GM19238 (cell line): ENCODE results near the gene SLC6A19.
"Not testable (repeated sequence)": the region's sequence is repeated elsewhere in the genome, so short reads cannot be mapped to it uniquely, and the experiment has no call there.

Experiments used
- DNase-seq: peaks from one replicate; pipeline ENCODE4 v3.0.0; 2011; ENCODE audit warnings: low spot score; ENCODE audit not compliant: insufficient read length

Gene SLC6A19

GRCh38 chr5:1201327-1202025 is at the start of gene SLC6A19:
Gene SLC6A19 (plus strand): TSS chr5:1201595. CDS start chr5:1201651, 56 bp downstream.
- DNase-seq, result no peak

- no peak for DNase-seq
These were observed 49.2 kb upstream of the SLC6A19 start for GRCh38 chr5:1152156-1152555.

DNA sequence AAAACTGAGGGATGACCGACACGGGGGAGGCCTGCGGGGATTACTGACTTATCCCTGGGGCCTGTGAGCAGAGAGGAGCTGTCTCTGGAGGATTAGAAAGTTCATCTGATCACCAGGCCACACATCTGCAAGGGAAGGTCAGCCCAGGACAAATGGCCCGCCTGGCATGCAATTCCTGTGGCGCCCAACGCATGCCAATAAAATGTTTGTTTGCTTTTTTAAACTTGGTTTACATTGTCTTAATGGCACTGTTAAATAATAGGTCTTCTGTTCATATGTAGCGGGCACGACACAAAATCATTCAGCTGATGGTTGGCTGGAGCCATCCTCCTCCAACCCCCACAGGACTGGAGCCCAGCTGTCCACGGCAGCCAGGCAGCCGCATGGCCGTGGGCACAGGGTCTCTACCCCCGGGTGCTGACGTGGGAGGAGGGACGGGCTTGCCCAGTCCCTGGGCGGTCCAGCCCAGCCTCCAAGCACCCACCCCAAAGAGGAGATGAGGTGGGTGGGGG is 48.6 kb upstream of the SLC6A19 start:
- DNase-seq, result no peak

- DNase-seq, result no peak
These were observed 48.0 kb upstream of the SLC6A19 start for GRCh38 chr5:1153428-1153827.

DNA sequence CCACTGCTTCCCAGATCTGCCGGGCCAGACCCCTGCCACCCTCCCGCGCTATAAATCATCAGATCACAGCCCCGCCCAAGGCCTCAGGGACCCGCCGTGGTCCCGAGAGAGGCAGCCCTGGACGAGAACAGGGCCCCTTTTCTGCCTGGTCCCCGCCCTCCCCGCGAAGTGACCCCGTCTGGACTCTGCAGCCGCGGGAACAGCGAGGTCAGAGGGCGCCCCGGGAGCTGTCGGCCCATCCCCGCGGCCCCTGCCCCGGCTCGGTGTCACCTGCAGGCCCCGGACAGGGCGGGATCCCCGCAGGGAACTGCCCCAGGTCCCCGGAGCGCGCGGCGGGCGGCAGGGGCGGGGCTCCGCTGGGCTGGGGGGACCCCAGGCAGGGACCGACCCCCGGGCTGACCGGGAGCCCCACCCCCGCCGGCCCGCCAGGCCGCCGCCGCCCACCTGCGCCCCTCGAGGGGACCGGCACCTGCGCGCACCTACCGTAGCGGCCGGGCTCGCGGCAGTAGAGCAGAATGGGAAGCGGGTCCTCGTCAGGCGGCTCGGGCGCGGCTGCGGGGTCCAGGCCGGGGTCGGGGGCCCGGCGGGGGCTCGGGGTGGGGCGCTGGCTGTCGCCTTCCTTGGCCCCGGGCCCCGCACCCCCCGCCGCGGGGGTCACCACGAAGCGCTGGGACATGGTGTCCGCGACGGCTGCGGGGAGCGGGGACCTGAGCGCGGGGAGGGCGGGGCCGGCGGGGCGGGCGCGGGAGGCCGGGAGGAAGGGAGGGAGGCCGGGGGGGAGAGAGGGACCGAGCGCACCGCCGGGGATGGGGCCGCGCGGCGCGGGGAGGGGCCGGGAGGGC is 46.0 kb upstream of the SLC6A19 start:
- no peak for DNase-seq

GRCh38 chr5:1156033-1156753 is 45.2 kb upstream of the SLC6A19 start:
- no peak for DNase-seq

GRCh38 chr5:1156754-1157460 is 44.5 kb upstream of the SLC6A19 start:
- no peak for DNase-seq

GRCh38 chr5:1157461-1157986 is 43.9 kb upstream of the SLC6A19 start:
- DNase-seq, result not testable (repeated sequence)

DNA sequence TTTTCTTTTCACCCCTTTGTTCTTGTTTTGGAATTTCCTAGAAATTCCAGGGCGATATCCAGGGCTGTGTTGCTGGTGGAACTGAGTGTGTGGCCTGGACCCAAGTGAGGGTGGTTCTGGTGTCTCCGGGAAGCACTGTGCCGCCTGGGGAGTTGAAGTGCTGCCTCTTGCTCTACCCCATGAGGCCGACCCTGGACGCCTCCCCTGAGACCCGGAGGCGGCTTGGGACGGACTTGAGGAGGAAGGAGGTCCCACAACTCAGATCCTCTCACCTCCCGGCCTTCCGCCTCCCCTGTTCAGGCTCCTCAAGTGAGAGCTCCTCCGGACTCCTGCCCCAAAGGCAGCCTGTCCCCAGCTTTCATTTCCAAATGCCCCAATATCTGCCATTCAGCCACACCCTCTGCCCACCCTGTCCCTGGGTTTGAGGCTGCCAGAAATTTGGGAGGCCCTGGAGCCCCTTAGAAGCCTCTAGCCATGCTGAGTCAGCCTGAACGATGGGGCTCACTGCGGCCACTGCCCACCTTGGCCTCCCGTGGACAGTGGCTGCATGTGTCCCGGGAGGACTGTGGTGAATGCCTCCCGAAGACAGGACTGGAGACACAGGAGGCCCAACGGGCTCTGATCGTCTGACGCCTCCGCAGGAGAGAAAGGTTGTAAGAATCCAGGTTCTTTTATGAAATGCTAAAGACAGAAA is 42.6 kb upstream of the SLC6A19 start:
- DNase-seq, result no peak

- no peak for DNase-seq
These were observed 42.1 kb upstream of the SLC6A19 start for GRCh38 chr5:1159341-1159675.

DNA sequence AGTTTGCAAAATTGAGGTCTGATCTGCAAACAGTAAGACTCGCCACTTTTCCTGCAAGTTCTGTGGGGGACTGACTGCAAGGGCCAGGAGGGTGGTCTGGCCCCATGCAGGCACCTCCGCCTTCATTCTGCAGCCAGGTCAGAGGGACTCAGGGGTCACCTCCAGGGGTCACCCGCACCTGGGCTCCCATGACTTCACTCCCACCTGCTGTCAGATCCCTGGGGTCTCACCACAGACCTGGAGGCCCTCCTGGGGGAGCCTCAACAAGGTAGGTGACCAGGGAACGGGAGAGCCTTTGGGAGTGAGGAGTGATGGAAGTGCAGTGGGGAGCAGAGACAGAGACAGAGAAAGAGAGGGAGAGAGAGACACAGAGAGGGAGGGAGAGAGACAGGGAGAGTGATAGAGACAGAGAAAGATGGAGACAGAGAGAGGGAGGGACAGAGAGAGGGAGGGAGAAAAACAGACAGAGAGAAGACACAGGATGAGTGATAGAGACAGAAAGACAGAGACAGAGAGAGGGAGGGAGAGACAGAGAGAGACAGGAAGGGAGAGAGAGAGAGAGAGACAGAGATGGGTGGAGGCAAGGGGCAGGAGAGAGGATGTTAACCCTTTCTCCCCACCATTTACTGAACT is 41.5 kb upstream of the SLC6A19 start:
- DNase-seq, result no peak

DNA sequence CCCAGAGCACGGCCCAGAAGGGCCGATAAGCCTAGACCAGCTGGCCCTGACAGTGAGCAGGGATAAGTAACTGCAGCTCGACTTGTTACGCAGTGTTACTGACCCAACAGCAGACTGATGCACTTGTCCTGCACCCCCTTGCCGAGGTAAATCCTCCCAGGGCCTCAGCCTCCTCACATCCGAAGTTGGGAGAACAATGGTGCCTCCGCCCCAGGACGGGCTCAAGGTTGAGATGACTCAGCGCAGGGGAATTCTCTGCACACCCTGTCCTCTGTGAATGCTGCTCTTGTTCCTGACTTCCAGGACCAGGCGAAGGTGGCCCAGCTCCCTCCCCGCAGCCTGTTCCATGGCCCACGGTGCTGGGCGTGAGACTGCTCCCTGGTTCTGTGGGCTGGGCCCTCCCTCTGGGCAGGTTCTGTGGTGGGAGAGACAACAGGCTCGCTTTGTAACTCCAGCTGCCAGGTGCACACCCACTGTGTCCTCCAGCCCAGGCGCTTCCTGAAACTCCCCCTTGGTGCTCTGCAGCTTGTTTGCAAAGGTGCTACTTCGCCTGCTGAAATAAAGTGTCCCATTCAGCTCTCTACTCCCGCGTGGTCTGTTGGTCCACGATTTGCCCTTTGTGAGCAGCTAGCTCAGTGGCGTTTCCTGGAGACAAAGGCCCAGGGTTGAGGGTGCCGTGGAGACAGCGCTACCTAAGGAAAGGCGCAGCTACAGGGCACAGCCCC is 40.1 kb upstream of the SLC6A19 start:
- DNase-seq, result no peak

- DNase-seq, result no peak
These were observed 39.6 kb upstream of the SLC6A19 start for GRCh38 chr5:1161833-1162229.

GRCh38 chr5:1162276-1162675 is 39.1 kb upstream of the SLC6A19 start:
- no peak for DNase-seq

- no peak for DNase-seq
These were observed 38.6 kb upstream of the SLC6A19 start for GRCh38 chr5:1162751-1163150.

DNA sequence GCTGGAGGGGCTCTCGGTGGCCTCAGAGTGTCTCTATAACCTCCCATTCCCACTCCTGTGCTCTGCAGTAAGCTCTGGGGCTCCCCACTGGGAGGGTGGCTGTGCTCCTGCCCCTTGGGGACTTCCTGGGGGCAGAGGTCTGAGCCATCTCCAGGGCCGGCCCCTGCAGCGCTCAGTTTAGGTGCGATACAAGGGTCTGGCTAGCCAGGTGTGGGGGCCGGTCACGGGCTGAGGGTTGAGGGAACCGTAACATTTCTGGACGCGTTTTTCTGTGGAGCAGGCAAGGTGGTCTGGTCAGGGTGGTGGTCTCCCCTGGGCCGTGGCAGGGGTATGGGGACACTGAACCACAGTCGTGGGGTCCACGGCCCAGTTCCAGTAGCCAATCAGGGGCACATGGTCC is 38.0 kb upstream of the SLC6A19 start:
- no peak for DNase-seq

GRCh38 chr5:1163879-1164278 is 37.5 kb upstream of the SLC6A19 start:
- DNase-seq, result no peak

DNA sequence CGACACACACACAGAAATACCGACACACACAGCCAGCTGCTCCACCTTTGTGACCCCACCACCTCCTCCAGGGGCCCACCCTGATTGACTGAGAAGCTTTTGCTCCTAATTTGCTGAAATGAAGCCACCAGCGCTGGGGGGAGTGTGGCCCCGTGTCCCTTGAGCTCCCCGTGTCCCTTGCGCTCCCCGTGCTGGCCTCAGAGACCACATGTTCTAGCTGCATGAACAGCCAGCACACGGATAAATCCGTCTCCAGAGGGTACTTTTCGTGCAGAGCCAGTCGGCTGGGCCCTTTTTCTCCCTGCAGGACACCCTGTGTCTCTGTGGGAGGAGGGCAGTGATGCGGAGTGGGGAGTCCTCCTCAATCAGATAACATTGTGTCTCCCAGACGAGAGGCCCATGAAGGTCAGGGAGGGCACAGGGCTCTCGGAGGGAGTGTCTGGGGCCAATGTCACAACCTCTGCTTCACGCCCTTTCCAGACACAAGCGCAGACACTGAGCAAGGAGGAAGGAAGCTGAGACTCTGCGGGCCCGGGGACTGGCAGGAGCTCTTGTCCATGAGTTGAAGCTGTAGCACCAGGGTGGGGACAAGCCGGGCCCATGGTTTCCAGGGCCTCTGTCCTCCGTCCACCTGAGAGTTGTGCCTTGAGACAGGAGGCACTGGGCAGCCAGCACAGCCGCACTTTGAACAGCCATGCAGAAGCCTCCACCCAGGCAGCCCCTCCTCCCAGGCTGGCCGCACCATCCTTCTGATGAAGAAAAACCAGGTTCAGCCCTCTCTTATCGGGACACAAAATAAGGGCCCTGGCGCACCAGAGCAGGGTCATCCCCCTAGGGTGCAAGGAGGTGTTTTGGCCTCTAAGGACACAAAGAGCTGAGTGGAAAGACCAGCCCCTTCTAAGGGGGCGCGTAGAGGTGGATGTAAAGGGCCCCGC is 36.4 kb upstream of the SLC6A19 start:
- DNase-seq, result no peak
